Globus pallidus (tissue), 1 donor: ENCODE results near the gene C1orf198.

Experiments
- DNase-seq: peaks from one replicate; pipeline ENCODE4 v3.0.0-alpha.2; 2015; ENCODE audit warnings: low spot score

The C1orf198 gene

DNA sequence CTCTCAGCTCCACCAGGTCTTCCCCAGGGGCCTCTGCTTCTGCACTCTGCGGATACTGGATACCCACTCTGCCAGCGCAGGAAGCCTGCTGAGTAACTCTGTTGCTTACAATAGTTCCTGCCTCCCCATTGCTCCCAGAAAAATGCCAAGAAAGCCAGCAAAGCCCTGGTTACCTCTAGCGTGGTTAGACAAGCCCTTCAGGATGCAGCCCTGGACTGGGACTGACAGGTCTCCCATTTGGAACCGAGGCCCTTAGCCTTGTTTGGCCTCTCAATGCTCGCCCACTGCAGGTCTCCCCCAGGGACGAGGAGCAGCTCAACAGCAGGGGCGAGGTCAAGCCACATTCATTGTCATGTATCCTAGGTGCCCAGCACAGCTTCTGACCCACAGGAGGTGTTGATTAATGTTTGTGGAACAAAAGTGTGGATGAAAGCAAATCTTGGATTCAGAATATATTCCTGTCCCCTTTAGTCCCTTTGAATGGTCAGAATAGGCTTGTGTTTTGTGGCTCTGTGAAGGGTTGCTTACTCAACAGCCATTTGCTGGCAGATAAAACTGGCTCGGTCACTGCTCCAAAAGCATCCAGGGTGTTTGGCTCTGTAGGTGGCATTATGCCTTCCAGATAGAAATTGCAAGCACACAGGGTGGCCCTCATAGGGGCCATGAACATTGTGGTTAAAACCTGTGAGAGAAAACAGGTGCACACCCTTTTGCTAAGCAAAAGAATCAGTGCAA is 58.9 kb downstream of the C1orf198 start:
- peak; percentile 67 for DNase-seq

DNA sequence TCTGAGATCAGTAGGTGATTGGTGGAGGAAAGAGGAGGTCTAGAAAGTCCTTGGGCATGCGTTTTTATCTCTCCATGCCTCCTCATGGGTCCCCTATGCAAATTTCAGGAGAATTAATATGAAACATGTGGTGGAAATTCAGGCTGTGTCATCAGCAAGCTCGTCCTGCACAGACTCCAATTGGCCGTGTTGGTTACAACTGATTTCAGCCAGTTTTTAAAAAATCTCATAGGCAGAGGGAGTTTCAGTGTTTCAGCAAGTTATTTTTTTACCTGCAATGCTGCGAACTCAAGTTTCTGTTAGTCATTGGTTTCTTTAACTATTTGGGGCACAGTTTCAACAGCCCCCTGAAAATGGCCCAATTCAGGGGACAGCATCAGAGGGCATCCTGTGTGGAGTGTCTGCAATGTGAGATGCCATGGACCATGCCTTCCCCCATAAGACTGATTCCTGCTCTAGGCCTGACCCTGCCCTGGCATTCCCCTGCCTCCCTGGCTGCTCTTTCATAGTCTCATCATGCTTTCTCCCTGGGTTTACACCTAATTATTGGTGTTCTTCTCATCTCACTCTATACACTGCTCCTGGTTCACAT is 59.9 kb downstream of the C1orf198 start:
- DNase-seq, result no peak

DNA sequence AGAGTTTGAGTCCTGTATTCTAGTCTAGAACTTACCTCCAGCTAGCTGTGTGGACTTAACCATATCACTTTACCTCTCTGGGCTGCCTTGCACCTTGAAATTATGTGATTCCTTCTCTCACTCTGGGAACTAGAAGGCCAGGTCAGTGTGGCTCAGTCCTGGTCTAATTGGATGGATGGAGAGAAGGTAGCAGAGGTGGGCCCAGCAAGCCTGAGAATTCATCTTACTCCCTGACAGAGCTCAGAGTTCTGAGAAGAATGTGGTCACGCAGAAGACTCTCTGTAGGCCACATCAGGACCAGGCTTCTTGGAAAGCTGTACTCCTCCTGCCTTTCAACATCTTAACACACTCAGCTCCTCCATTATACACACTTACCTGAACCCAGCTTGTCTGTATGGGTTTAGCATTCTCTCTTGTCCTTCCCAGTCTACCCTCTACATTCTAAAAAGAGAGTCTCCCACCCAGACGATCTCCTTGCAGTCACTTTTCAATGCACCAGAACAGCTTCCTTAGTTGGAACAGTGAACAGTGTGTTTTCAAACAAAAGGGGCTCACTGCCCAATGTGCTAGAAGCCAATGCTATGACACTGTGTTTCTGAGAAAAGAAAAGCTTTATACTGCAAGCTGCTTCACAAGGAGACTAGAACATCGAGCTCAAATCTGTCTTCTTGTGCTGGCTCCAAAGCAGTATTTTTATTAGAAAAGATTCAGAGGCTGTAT is 60.6 kb downstream of the C1orf198 start:
- DNase-seq, result peak; percentile 97

DNA sequence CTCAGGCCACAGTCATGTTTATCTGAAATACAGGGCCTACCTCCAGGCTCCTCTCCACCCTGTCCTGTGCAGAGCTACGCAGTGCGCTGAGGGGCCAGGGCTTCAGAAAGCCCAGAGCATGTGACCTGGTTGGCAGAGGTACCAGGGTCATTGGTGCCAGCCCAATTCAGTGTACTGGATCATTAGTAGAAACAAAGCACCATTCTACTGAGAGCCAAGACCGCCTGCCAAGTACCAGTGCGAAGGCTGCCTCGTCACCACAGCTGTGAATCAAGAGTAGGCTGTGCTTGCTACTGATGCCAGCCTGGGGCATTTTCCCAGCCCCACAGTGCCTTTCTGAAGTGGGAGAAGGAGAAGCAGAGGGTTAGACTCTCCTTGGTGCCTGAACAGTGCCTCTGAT is 61.3 kb downstream of the C1orf198 start:
- DNase-seq, result peak; percentile 100

DNA sequence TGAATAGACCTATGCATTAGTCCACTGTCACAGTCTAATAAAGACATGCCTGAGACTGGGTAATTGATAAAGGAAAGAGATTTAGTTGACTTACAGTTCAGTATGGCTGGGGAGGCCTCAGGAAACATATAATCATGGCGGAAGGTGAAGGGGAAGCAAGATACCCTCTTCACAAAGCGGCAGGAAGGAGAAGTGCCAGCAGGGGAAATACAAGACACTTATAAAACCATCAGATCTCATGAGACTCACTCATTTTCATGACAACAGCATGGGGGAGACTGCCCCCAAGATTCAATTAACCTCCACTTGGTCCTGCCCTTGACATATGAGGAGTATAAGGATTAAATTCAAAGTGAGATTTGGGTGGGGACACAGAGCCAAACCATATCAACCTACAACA is 61.8 kb downstream of the C1orf198 start:
- DNase-seq, result no peak

DNA sequence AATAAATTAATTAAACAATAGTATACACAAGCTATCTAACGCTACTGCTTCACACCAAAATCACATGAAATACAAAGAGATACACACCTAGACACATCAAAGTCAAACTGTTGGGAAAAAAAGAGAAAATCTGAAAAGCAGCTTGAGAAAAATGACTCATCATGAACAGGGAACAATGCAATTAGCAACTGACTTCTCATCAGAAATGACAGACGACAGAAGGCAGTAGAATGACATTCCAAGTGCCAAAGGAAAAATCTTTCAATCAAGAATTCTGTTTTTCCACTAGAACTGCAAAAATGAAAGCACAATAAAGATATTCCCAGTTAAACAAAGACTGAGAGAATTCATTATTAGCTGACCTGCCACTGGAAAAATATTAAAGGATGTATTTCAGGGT is 63.9 kb downstream of the C1orf198 start:
- no peak for DNase-seq

DNA sequence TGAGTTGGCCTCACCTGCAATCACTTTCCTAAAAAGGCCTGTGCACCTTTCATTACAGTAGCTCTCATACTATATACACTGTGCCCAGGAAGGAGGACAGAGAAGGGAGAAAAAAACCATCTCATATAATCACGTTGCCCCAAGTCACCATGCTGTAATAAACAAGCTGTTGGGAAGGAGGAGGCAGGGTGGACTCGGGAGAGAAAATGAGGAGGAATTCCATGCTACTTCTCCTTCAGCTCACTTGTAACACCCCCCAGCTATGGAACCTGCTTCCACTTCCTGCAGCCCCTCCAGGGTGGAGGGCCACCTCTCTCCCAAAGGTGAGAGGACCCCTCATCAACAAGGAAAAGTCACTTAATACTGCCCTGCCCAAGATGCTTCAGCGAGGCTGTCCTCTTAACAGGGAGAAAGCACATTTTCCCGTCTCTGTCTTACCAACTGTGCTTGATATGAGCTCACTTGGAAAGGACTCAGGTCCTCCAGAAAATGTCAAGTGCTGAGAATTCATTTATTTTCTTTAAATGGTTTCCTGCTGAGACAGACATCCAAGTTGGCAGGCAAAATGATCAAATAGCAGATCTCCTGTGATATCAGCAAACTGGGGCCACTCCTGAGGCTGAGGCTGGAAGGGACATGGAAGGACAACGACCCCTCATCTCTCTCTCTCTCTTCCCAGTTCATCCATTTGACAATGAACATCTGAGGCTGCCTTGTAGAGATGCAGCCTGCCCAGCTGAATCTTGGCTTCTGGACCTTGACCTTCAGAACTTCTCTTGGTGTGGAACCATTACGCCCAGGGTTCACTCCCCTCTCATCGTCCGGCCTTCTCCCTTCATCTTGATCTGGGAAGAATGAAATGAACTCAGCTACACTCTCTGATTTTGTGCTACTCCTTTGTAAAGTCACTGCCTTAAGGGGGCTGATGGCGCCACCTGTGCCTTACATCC is 67.2 kb downstream of the C1orf198 start:
- DNase-seq, result no peak

DNA sequence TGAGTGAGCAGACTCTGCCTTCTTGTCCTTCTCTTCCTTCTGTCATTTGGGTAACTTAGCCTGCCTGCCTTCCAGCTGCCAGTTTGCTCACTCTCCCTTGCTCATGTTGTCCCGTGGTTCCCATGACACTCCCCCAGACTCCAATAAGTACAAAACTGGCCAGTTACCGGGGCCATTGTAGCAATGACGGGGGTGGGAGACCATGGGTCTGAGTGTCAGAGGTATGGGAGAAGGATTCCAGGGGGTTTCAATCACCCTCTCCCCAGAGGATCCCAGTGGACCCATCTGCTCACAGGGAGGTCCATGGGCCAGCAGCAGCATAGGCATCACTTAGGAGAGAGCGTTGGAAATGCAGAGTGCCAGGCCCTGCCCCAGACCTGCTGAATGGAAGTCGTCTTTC is 69.8 kb downstream of the C1orf198 start:
- DNase-seq, result no peak

DNA sequence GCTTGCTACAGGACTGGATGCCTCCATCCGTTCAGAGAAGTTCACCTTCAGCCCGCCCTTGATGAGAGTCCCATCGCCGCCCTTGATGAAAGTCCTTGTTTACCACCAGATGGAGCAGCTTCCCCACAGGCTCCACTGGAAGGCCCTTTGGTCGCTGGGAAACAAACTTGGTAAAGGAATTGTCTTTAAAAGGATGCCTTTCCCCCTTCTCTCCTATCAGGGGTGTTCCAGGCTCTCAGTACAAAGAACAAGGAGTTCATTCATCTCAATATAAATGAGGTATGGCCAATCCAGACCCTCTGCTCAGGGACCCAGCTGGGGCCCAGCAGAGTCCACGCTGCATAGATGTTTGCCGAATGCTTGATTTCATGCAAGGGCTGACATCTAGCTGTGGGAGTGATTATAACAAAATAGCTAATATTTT is 70.4 kb downstream of the C1orf198 start:
- DNase-seq, result peak; percentile 88

DNA sequence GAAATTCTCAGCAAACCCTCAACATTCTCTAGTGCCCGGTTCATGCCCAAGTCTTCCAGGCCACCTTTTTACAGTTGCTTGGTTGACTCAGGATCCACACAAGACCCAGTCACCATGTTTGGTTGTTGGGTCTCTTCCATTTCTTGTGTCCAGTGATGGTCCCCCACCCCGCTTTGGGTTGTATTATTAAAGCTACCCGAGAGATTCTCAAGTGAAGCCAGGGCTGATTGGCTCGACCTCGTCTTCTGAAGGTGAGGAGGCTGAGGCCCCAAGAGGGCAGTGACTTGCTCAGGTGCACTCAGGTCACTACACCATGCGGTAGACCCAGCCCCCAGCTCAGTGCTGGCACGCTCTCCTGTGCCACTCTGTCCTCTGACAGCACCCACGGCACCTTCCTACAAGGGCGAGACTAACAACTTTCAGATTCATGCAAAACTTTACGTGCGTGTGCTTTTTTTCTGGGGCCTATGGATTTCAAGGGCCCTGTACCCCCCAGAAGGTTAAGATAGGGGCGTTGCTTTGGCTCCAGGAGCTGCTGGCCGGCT is 70.9 kb downstream of the C1orf198 start:
- DNase-seq, result no peak

DNA sequence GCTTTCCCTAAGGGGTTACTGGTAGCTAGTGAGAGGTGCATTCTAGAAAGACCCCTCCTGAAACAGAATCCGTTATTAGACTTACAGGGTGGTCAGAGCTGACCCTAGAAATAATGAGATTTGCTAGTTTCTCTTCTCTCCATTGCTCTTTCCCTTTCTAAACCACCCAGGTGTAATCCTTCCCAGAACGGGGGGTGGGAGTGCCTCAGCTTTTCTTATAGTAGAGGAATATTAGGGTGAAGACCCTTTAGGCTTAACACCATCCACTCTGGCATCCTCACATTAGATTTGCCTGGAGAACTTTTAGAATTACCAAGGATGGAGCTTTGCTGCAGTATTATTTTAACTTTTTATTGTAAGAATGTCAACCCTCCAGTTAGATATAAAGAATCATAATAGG is 71.7 kb downstream of the C1orf198 start:
- no peak for DNase-seq

DNA sequence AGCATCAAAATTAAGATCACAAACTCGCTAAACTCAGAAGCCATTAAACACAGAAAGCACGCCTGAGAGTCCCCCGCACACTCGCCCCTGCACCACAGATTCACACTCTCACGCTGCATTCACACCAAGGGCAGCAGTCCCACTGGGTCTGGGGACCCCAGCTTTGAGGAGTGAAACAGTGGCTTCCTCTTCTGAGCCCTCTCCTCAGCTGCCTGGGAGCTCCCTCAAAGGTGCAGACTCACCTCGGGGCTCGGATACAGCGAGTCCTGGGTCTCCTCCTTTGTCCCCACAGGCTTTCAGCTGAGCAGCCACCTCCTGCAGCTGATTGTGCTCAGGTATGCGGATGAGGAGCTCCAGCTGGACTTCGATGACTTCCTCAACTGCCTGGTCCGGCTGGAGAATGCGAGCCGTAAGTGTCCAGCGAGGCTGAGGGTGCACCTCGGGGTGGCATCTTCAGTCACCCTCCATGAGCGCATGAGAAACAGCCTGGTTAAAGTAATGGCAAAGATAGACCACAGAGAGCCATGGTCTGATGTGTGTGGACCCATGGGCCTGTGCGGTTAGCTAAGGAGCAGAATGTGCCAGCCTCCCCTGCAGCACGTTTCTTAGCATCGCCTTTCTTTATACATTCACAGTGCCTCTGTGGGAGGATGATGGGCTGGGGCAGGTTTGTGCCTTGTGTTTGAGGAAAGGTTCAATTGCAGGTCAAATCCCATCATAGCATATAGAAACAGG is 73.3 kb downstream of the C1orf198 start:
- no peak for DNase-seq

DNA sequence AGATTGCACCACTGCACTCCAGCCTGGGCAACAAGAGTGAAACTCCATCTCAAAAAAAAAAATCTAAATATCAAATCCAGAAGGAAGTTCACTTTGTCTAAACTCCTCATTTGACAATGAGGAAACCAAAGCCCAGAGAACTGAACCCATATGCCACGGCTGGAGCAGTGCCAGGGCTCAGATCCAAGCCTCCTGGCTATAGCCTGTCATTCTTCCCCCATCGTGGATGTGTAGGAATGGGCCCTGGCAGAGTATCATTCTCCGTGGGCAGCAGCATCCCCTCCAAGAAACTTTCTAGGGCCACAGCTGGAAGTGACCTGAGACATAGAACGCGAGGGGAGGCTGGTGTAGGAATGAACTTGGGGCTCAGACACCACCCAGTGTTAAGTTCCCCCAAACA is 73.9 kb downstream of the C1orf198 start:
- no peak for DNase-seq

DNA sequence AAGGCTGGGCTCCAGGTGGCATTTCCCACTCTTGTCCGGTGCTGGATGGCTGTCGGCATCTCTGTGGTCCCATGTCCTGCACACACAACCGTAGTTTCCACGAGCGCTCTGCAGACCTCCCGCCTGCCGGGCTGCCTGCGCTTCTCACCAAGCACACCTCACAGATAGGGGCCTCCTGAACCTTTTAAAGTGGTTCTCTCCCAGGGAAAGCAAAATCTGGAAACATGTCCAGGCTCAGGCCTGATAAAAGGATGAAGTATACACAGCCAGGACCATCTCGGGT is 74.9 kb downstream of the C1orf198 start:
- no peak for DNase-seq

DNA sequence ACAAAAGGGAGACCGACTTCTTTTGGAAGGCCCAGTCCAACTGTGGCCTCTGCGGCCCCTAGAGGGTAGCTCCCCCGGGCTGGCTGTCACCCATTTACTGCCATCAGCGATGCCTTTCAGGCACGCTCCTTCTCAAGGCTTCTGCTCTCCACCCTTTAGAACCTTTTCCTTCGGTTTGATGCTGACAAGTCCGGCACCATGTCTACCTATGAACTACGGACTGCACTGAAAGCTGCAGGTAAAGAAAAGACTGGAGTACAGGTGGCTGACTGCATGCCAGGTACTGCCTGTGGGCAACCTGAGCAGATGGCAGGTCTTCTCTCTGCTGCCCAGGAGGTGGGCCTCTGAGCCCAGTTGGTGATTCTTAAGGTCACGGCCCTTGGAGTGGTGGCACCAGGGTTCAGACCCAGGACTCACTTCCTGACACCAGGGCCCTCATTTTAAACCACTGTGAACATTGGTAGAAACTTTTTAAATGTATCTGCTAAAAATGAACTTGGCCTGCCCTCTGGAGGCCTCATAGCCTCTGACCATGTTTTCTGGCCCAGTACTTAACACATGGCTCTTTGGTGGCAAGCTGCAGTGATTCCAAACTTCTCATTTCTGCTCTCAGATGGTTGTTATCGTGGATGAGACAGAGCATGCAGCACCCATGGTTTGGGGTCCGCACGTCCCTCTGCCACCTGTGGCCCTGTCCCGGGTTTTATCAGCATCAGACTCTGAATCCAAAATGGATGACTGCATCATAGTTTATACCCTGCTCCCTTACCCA is 75.4 kb downstream of the C1orf198 start:
- DNase-seq, result no peak

DNA sequence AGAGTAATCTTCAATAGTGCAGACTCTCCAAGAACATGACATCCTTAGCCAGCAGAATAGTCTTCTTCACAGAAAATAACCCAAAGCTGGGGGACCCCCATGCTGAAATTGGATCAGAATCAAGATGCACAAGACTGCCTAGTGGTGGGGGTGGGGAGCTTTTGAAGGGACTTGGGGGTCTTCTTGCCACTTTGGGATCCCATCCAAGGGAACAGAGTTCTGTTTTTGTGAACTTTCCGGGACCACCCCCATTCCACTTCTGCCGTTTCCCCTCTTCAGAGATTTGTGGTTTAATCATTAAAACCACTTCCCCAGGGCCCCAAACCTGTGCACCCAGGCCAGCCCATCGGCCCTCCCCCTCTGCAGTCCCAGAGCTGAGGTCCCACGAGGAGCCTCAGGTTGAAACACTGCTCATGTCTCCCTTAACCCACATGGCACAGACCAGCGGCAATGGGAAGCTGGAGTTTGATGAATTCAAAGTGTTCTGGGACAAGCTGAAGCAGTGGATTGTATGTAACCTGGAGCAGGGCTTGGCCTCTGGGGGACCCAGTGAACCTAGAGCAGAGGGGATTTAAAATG is 76.2 kb downstream of the C1orf198 start:
- no peak for DNase-seq

DNA sequence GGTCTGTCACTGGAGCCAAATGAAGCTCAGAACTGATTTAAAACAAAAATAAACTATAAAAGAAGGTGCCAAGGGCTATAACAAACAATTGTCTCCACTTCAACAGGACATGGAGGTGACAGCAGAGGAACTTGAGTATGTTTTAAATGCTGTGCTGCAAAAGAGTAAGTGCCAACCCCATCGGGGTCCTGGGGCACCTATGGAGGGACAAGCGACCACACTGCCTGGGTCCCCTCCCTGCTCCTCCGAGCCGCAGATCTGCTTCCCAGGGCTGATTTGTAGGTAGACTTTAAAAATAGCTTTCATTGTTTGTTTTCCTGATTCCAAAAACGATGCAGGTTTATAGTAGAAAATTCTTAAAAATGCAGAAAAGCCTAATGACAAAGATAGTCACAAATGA is 78.3 kb downstream of the C1orf198 start:
- no peak for DNase-seq

DNA sequence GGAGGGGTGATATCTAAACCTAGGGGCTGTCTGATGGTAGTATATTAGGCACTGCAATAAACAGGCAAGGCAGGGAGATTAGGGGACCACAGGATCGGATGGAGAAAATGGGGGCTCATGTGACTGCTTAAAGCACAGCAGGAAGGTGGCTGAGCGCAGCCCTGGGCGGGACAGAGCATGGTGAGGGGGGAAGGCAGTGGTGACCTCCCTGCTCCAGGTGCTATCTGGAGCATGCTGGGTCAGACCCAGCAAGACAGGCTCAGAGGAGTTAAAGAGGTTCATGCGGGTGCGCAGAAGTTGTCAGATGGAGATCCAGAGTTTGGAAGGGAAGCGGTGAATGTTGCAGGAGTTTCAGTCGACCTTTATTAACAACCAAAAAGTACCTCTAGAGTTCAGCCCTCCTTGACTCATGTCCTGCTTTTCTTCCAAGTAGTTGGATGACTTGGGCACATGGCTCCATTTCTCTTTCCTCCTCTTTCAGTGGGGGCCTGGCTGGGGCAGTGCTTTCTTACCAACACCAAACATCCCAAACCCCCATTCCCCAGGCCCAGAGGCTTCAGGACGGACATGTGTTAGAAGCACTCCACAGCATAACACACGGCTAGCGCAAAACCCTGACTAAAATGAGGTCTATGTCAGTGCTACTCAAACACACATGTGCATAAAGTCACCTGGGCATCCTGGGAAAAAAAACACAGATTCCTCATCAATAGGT is 79.6 kb downstream of the C1orf198 start:
- DNase-seq, result no peak

DNA sequence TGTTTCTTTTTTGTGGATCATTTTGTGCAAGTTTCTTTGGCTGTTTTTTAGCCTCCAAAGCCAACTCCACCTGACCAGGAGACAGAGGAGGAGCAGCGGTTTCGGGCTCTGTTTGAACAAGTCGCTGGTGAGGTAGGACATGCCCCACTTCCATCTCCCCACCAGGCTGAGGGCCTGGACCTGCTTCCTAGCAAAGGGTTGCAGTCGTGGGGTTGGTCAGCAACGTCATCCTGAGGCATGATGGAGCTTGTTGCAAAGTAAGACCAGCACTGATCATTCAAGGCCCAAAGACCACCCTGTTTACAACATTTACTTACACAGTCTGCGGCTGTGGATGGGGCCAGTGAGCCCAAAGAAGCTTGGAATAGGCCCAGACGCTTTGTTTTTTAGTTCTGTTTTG is 80.8 kb downstream of the C1orf198 start:
- no peak for DNase-seq
